Duodenal mucosa (tissue), 2 donors: ENCODE measurements around the gene CD46.

Source experiments
- H3K27ac ChIP-seq: one replicate; pipeline ENCODE4 v1.7.0; 2013; ENCODE audit warnings: low read depth, low read length
- H3K27me3 ChIP-seq, 2 donors: one replicate each; pipeline ENCODE4 v1.7.0; 2013; ENCODE audit warnings: low read length in 2 of 2, control low read depth in 1 of 2; ENCODE audit not compliant: insufficient read depth in 2 of 2, control insufficient read depth in 1 of 2
- H3K36me3 ChIP-seq, 2 donors: one replicate each; pipeline ENCODE4 v1.7.0; 2013; ENCODE audit warnings: low read length in 2 of 2, control low read depth in 1 of 2; ENCODE audit not compliant: insufficient read depth in 2 of 2, control insufficient read depth in 1 of 2
- H3K4me1 ChIP-seq, 2 donors: one replicate each; pipeline ENCODE4 v1.7.0; 2013; ENCODE audit warnings: low read length in 2 of 2, control low read depth in 1 of 2; ENCODE audit not compliant: insufficient read depth in 2 of 2, control insufficient read depth in 1 of 2
- H3K4me3 ChIP-seq, 2 donors: one replicate each; pipeline ENCODE4 v1.7.0; 2013; ENCODE audit warnings: low read length in 2 of 2, low read depth in 1 of 2
- H3K9ac ChIP-seq, 2 donors: one replicate each; pipeline ENCODE4 v1.7.0; 2013; ENCODE audit warnings: low read length in 2 of 2, low read depth in 1 of 2
- H3K9me3 ChIP-seq, 2 donors: one replicate each; pipeline ENCODE4 v1.7.0; 2013; ENCODE audit warnings: low read length in 2 of 2, control low read depth in 1 of 2; ENCODE audit not compliant: control insufficient read depth in 1 of 2

CD46 gene

DNA sequence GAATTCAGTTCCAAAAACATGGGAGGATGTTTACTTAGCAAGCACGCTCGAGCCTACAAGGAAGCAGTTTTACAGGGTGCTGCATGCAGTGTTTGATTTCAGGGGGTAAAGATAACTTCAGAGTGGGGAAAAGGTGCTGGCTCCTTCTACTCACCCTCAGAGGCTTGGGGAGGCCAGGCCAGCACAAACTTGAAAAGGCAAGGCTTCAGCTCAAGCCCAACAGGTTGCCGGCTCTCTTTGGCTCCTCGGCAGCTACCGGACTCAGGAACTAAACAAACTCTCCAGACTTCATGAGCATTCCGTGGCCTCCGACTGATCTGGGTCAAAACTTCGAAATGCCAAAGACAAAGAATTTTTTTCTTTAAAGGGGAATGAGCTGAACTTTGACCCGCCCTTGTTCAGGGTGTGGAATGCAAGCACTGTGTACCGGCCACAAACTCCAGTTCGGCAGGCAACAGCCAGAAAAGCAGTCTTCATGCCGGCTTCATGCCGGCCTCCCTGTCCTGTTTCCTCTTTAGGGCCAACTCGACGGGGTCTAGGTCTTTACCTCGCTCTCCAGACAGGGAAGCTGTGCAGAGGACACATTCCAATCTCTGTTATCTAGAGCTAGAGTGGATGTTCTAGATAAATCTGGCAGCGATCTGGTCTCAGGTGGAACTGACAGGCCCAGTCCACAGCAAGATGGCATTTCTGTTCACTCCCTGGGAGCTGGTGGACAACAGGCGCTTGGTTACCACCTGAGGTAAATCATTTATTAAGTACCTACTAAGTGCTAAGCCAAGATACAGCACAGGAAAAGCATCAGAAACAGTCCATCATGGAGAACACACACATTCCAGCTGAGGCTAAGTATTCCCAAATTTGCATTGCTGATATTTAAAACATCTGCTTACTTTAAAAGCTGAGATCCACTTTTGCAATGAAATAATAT, 75.0 kb downstream of the CD46 start:
- H3K4me1 ChIP-seq: peaks cover 66% of the 10 kb centered on the region in 2 donors
- H3K27me3 ChIP-seq: no peaks in the 10 kb centered on the region
- H3K9ac ChIP-seq: peak overlapping the region; percentile 71 to 95
- peak overlapping the region; percentile 85 to 93 for H3K4me3 ChIP-seq
- H3K27ac ChIP-seq: peak overlapping the region; percentile 96
- H3K9me3 ChIP-seq: no peaks in the 10 kb centered on the region
- peaks cover 0 to under 1% of the 10 kb centered on the region in 2 donors for H3K36me3 ChIP-seq

DNA sequence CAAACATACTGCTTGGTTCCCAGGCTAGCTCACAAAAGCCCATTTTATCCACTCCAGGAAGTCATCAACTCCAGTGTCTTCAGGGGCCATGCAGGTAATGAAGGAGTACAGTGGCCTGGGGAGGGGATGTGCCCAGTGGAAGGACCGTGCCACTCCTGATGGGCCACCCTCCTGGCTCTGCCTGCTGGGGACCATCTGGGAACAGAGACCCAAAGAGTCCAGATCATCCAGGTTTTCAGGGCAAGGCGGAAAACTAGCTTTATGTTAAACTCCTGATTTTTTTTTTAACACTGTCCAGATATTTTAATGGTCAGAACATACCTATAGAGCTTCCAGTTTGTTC, 75.6 kb downstream of the CD46 start:
- Histone ChIP-seq H3K4me1 (peaks cover 64 to 72% of the 10 kb centered on the region in 2 donors), H3K4me3 (no peak overlapping the region), H3K9ac (peak overlapping the region; percentile 71 to 95), H3K27ac (peak overlapping the region; percentile 96), H3K36me3 (no peaks in the 10 kb centered on the region), H3K9me3 (no peaks in the 10 kb centered on the region), H3K27me3 (no peaks in the 10 kb centered on the region)

GRCh38 chr1:207828046-207828445, 76.2 kb downstream of the CD46 start:
- Histone ChIP-seq H3K27ac (peak overlapping the region; percentile 25), H3K36me3 (no peaks in the 10 kb centered on the region), H3K9ac (peak overlapping the region; percentile 20 to 49), H3K4me1 (peaks cover 63 to 74% of the 10 kb centered on the region in 2 donors), H3K4me3 (no peak overlapping the region), H3K27me3 (no peaks in the 10 kb centered on the region), H3K9me3 (no peaks in the 10 kb centered on the region)

GRCh38 chr1:207828485-207829158, 76.8 kb downstream of the CD46 start:
- Histone ChIP-seq H3K9ac (peak overlapping the region in 1 of 2 donors; percentile 20), H3K27me3 (no peaks in the 10 kb centered on the region), H3K27ac (no peak overlapping the region), H3K4me3 (no peak overlapping the region), H3K36me3 (no peaks in the 10 kb centered on the region), H3K4me1 (peaks cover 63 to 74% of the 10 kb centered on the region in 2 donors), H3K9me3 (no peaks in the 10 kb centered on the region)

DNA sequence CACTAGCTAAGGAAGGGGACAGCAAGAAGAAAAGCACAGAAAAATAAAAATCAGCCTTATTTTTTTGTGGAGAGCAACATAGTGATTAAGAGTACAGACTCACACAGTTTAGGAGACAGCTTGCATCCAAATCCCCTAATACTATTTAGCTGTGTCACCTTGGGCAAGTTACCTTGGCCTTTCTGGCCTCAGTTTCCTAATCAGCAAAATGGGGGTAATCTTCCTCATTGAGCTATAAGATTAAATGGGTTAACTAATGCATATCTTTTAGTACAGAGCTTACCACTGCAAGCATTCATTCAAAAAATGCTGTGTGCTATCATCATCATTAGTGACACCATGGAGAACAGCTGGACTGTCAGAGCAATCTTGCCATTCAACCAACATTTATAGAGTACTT, 77.7 kb downstream of the CD46 start:
- Histone ChIP-seq H3K9me3 (no peaks in the 10 kb centered on the region), H3K4me1 (peaks cover 55 to 67% of the 10 kb centered on the region in 2 donors), H3K9ac (no peak overlapping the region), H3K4me3 (no peak overlapping the region), H3K27ac (no peak overlapping the region), H3K36me3 (no peaks in the 10 kb centered on the region), H3K27me3 (no peaks in the 10 kb centered on the region)

GRCh38 chr1:207830788-207831187, 78.9 kb downstream of the CD46 start:
- Histone ChIP-seq H3K9ac (no peak overlapping the region), H3K4me1 (peaks cover 43 to 55% of the 10 kb centered on the region in 2 donors), H3K9me3 (no peaks in the 10 kb centered on the region), H3K27me3 (no peaks in the 10 kb centered on the region), H3K36me3 (no peaks in the 10 kb centered on the region), H3K4me3 (no peak overlapping the region), H3K27ac (no peak overlapping the region)

- no peak overlapping the region for H3K9ac ChIP-seq
- H3K4me3 ChIP-seq: no peak overlapping the region
- H3K4me1 ChIP-seq: peaks cover 34 to 46% of the 10 kb centered on the region in 2 donors
These were observed 79.9 kb downstream of the CD46 start for GRCh38 chr1:207831517-207832327.

GRCh38 chr1:207832796-207833195, 80.9 kb downstream of the CD46 start:
- peaks cover 24 to 35% of the 10 kb centered on the region in 2 donors for H3K4me1 ChIP-seq
- no peak overlapping the region for H3K27ac ChIP-seq
- H3K27me3 ChIP-seq: no peaks in the 10 kb centered on the region
- no peak overlapping the region for H3K9ac ChIP-seq
- H3K4me3 ChIP-seq: no peak overlapping the region
- peaks cover 0 to 1% of the 10 kb centered on the region in 2 donors for H3K36me3 ChIP-seq
- no peaks in the 10 kb centered on the region for H3K9me3 ChIP-seq

More at GRCh38 chr1:207831517-207832327, 79.9 kb downstream of the CD46 start:
- Histone ChIP-seq H3K36me3 (no peaks in the 10 kb centered on the region), H3K27me3 (no peaks in the 10 kb centered on the region), H3K27ac (peak overlapping the region; percentile 66), H3K9me3 (no peaks in the 10 kb centered on the region)

GRCh38 chr1:207833381-207833780, 81.5 kb downstream of the CD46 start:
- H3K9ac ChIP-seq: no peak overlapping the region
- H3K27me3 ChIP-seq: no peaks in the 10 kb centered on the region
- no peaks in the 10 kb centered on the region for H3K9me3 ChIP-seq
- H3K36me3 ChIP-seq: peaks cover 0 to 3% of the 10 kb centered on the region in 2 donors
- H3K27ac ChIP-seq: no peak overlapping the region
- H3K4me1 ChIP-seq: peaks cover 20 to 32% of the 10 kb centered on the region in 2 donors
- no peak overlapping the region for H3K4me3 ChIP-seq
